Stimulated activated CD8-positive, alpha-beta memory T cell treated with anti-CD3 and anti-CD28 coated beads, Interleukin-4, amount 100 ng/mL, for 4 hours (primary cell): ENCODE measurements around the gene RHOH.
"Not testable (repeated sequence)": the region's sequence is repeated elsewhere in the genome, so short reads cannot be mapped to it uniquely, and the experiment has no call there.

Source experiments
- DNase-seq, 2 donors: peaks; one replicate each; pipeline ENCODE4 v3.0.0-alpha.2; 2020; ENCODE audit warnings: low read depth in 2 of 2, low spot score in 1 of 2

RHOH gene

GRCh38 chr4:40290611-40291186 is 93.9 kb downstream of the RHOH start:
- DNase-seq, result not testable (repeated sequence)

GRCh38 chr4:40292313-40292759 is 95.5 kb downstream of the RHOH start:
- no peak for DNase-seq

GRCh38 chr4:40294339-40294738 is 97.5 kb downstream of the RHOH start:
- no peak for DNase-seq

GRCh38 chr4:40295030-40295429 is 98.2 kb downstream of the RHOH start:
- not testable (repeated sequence) for DNase-seq

GRCh38 chr4:40295572-40295971 is 98.7 kb downstream of the RHOH start:
- no peak for DNase-seq
